GM21737 (cell line): Measurements from ENCODE around the gene TBX15.
"Not testable (repeated sequence)": the region's sequence is repeated elsewhere in the genome, so short reads cannot be mapped to it uniquely, and the experiment has no call there.

ENCODE experiments used
- ATAC-seq: cut with Tn5 transposase; IDR thresholded peaks from one replicate; pipeline ENCODE4 v1.9.1; 2021; ENCODE audit warnings: mild to moderate bottlenecking, moderate library complexity; ENCODE audit not compliant: unreplicated experiment

The TBX15 gene

DNA sequence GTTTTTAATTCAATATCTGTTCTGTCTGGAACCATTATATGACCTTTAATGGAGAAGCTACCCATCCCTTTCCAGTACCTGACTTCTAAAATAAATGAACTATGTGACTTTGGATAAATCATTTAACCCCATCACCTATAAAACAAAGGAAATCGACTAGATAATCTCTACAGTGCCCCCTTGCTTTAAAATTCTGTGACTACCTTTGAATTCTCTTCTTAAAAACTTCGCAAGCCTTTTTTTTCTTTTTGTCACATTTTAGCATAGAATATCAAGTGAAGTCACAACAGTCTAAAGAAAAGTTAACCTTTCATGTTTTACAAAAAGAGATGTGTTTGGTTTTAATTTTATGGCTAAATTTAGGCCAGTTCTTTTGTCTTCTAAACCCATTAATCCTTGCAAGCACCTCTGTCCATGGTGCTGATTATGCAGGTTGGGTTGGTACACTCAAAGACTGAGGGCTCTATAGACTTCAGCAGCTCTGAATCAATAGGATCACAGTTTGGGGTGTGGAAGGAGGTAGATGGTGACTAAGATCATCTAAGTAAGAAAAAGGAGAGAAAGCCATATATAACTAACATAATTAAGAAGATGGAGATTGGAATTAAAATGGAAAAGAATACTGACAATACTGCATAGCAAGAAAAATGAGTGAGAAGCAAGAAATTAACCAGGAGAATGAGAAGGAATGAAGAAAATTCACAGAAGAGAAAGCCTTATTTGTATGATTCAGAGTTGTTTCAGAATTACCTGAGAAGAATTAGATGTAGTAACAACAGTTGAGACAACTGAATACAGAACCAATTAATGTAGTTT is 59.2 kb downstream of the TBX15 start:
- ATAC-seq = no peak

DNA sequence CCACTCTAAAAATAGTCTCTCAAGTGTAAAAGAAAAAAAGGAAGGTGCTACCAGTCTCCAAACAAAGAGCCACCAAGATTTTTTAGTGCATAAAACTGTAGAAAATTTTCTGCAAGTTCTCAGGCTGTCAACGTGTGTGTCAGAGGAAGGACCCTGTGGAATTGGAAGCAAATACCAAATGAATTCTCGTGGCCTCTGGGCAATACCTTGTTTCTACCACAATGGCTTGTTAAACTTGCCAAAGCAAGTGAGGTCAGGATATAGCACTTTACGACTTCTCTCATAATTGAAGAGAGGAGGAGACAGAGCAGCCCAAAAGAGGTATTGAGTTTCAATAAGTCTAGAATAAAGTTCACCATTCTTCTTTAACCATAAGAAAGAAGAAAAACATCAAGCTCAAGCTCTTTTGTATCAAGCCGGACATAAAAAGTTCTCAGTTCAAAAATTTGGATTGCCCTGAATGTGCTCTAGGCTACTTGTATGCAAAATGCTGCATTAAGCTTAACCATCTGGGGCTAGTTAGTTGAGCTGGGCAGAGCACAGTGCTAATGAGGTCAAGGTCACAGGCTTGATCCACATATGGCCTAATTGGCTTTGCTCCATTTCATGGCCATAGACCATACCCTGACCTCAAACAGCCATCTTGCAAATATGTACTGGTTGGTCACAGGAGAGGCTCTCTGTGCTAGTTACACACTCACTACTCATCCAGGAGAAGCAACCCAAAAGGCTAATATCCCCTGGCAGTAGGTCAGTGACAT is 60.5 kb downstream of the TBX15 start:
- no peak for ATAC-seq

DNA sequence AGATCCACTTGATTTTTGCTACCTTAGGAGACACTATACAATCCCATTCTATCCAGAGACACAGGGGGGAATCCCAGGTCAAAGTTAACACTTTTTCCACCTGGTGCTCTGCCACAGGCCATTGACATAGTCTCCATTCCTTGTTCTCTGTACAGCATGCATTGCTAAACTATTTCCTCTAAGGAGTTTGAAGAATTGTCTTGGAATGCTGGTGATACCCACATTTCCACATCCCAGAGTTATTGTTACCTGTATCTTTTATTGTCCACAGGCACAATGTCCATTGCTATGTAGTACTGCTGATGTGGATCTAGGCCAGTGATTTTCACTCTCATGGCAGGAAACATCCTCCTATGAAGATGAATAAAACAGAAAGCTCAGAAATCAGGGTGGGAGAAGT is 61.9 kb downstream of the TBX15 start:
- no peak for ATAC-seq

DNA sequence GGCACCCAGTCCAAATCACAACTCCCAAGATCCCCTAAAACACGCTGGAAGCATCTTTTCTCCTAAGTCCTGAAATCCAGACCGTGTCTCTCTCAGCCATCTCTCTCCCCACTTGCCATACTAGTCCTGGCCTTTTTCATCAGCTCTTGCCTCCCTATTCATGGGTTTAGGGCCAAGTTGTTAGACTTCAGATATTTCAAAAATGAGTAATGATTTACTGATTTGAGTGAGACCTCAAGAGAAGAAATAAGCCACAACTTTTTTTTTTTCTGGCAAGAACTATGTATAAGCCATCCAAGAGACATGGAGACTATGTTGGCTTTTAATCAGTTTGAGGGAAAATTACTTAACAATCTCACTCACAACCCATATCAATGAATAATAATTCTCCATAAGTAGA is 62.5 kb downstream of the TBX15 start:
- ATAC-seq = no peak

DNA sequence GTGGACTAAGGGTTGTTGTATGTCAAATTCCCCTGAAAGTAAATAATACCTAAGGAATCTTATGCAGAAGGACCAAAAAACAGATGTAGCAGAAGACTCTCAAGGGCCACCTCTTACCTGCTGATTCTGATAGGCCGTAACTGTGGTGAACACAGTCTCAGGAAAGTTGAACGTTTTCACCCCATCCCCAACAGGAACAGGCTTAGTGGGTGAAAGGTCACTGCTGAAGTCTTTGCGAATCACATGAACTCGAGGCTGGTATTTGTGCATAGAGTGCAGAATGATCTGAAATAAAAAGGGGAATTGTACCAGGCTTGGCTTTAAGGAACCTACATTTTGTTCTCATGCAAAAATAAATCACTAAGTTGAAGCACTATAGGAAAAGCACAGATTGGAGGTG is 64.8 kb downstream of the TBX15 start:
- ATAC-seq = no peak

DNA sequence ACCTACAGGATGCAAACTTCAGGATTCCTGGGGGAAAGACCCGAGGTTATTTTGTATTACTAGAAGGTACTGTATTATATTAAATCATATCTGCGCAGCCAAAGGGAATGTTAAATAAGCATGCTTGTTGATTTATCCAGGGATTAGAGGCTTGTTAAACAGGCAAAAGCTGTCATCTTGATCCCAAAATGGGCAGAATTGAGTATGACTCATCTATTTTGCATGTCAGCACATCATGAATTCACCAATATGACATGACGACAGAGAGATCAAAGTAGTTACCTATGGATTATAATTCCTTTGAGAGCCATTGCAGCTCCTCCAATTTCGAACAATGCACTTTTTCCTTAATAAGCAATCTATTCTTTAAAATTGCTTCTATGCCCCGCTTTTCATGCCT is 66.1 kb downstream of the TBX15 start:
- ATAC-seq = no peak

DNA sequence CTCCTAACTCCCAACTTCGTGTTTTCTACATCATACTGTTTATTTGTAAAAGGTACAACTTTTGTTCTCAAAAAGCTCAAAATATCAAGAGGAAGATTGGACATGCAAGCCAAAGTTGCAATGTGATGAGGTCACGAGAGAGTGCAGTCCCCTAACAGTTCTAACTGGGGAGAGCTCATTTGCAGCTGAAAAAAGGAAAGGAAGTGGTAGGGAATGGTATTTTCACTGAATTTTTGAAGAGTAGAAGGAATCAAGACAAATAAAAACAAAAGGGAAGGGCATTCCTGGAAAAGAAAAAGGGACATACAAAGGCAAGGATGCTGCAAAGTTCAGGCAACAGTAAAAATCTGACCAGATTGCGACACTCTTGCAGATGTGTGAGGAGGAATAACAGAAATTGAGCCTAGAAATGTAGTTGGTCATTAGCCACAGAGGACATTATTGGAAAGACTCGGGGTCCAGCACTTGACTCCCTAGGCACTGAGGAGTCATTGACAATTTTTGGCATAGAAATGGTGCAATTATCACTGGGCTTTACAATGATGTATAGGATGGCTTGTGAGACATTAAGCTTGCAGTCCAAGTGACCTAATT is 67.9 kb downstream of the TBX15 start:
- no peak for ATAC-seq

DNA sequence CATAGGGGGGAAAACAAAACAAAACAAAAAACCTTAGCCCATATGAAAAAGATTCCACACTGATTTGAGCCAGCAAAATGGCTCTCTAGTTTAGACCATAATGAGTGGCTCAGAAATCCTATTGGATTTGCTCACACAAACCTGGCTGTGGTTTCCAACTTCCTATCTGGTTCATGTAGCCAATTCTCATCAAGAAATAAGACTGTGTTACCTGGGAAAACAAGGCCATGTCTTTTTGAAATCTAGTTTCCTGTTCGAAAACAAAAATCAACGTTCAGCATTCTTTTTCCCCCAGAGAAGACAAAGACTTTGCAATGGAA is 69.2 kb downstream of the TBX15 start:
- no peak for ATAC-seq

DNA sequence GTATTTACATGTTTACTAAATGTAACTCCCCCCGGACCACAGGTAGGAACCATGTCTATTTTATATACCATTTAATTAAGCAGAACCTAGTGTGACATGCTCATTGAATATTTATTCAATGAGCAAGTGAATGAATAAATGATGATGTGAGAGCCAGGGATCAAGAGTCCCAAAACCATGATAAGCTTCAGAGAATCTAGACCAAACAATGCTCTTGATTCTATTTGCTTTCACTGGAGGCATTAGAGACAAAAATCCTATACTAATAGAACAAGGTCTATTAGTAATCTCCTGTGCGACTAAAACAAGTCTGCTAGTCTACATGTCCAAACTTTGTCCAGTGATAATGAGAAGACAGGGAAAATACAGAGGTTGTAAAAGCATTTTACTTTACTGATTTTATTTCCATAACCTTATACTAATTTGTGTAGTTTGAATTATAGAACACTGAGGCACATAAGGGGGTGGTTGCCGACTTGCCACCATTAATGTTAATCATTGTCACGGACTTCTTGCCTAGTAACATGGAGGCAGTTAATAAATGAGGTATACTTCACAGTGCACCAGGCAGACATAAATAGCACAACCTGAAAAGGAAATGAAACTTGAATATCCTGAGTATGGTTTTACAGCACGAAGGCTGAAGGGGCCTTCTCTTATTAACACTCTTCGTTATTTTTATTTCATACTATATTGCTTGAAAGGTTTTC is 69.8 kb downstream of the TBX15 start:
- ATAC-seq = peak; percentile 76

DNA sequence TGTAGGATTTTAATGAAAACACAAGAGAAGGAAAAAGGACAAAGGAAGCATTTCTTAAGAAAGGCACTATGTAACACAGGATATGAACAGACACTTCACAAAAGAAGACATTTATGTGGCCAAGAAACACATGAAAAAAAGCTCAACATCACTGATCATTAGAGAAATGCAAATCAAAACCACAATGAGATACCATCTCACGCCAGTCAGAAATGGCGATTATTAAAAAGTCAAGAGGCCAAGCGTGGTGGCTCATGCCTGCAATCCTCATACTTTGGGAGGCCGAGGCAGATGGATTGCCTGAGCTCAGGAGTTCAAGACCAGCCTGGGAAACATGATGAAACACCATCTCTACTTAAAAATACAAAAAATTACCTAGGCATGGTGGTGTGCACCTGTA is 71.8 kb downstream of the TBX15 start:
- ATAC-seq = not testable (repeated sequence)

DNA sequence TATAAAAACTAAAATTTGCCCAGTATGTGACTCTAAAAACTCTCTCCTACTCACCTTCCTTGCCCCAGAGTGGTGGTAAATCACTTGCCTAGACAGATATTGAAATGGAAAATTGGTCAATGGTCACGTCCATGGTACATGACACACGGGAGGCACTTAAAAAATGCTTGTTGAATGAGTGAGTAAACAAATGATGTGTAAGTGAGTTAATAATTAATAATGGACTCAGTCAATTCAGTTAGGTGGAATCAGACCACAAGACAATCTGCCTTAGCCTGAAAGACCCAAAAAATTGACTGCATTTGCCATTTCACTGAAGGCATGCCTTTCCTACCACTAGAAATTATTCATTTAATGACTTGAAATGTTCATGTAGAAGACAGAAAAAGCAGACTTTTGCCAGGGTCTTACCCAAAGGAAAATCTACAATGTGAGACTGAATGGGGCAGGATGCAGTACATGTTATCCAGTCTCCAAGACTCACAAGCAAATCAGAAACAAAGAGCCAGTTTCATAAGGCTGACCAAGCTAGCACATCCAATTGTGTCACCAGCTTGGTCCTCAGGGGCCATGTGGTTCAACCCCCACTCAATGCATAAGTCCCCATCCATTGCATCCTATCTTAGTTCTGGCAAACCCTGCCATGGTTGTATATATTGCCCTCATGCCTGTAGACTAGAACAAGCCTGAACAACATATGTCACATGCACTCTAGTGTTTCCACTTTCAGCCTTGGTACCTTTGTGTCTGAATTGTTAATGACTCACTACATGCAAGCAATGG is 73.6 kb downstream of the TBX15 start:
- ATAC-seq = peak; percentile 45

DNA sequence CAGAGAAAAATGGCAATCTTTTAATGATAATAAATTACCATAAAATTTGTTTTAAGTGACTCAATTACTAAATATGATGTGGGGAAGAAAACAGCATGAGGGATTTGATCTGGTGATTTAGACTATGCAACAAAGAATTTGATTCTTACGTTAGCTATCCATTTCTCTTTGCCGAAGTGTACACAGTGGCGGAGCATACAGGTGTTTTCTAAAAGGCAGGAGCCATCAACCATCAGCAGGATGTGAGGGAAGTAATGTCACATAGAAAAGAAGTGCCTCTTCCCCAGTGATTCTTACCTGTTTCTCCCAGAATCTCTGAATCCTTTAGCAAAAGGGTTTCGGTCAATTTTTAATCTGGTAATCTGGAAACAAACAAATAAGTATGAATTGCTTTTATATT is 74.3 kb downstream of the TBX15 start:
- no peak for ATAC-seq

DNA sequence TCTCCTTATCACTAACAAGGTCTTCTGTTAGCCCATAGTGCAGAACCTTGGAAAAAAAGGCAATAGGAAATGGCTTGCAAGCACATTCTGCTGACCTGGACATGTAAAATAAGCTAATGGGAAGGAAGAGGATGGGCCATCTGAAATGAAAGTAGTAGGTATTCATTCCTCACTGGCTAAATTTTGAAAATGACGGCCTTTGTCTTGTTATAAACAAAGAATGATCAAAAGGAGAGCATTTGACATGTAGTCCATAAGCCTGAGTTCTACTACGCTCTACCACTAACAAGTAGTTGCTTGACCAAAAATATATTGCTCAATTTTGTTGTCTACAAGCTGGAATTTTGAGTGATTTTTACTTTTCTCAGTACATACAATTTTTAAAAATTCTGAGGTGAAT is 75.6 kb downstream of the TBX15 start:
- ATAC-seq = no peak

DNA sequence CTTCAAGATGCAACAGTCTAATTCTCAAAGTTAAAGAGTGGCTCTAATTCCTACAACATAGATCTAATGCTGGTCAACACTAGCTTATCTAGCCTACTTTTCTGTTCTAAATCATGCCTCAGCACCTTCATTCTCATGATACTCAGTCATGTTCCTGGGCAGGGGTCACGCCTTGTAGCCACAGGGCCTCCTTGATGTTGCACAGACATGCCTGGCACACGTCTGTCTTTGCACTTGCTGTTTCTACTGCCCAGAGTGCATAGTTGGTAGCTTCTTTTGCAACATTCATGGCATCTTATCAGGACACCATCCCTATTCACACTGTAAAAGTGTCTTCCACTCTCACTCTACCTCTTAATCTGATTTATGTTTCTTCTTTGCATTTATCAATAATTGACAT is 76.6 kb downstream of the TBX15 start:
- ATAC-seq = no peak

DNA sequence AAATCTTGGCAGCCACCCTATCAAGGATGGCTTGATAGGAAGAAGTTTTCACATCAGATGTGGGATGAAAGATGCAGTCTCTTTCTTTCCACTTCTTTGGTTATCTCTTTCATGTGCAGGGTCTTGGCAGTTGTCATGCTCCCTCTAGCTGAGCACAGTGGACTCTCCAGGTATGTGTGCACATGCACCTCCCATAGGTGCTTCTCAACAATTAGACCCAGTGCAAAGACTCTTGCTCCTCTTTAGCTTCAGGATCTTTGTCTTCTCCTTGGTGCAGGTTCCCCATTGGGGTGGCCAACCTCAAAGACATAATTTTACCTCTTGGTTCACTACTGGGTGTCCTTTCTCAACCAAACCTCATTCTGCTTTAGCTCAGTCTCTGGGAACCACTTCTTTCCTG is 80.7 kb downstream of the TBX15 start:
- ATAC-seq = no peak

DNA sequence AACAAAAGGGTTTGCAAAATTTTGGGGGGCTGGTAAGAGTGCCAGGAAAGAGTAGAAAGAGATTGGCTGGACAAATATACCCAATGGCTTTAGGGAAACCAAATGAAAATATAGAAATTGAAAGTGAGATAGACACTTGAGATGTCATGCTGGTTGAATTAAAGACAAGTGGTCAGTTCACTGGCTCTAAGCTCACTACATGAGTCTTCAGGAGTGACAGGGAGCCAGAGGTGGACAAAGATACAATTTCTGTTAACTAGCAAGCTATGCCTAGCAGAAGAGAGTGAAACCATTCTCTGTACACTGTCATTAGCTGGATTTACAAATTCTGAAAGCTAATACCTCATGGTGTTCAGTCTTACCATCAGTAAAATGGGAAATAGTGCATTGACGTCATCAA is 82.5 kb downstream of the TBX15 start:
- no peak for ATAC-seq

DNA sequence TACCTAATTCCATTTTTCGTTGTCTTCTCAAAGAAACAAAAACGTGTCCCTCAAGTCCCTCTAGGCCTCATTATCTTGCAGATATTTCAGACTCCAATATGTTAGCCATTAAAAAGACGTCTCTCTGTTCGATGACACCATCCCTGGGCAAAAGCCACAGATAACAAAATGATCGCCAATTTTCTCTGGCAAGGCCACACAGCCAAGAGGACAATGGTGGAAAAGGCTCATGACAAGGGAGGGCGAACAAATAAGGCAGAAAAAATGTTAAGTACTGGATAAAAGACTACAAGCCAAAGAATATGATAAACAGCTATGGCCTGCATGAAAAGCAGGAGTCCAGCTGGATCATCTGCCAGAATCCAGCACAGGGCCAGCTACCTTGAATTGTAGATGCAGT is 82.9 kb downstream of the TBX15 start:
- no peak for ATAC-seq

DNA sequence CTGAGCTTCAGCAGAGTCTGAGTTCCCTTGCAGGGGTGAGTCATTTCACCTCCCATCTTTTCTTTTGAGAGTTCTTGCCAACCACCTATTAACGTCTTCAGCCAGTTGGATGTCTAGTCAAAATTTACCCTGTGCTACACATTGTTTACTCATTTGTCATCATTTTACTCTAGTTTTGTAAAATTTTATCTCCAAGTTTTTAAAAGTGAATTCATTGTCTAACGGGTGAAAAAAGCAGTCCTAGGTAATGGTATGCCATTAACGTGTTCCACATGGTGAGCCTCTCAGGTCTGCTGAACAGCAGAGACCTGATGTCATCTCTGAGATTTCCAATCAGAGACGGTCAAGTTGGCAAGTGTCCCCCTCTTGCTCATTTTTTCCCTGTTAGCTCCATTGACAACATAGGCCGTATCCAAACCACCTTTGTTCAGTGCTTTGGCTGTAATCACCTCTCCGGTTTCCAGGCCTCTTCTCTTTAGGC is 85.4 kb downstream of the TBX15 start:
- ATAC-seq = no peak

DNA sequence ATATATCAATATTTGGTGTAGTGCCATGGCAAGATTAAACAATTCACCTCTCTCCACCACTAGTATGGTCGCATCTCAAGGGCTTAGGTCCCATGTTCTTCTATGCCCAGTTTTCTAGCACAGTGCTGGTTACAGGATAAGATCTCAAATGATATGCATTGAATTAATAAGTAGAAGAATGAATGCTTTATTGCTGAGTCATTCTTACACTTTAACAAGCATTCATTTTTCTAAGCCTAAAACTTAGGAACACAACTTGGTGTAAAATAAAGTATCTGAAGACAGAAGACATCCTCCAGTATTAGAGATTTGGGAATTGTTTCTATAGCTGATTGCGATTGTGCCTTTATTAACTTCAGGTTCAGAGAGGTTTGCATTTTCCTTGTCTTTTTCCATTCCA is 85.8 kb downstream of the TBX15 start:
- ATAC-seq = no peak

DNA sequence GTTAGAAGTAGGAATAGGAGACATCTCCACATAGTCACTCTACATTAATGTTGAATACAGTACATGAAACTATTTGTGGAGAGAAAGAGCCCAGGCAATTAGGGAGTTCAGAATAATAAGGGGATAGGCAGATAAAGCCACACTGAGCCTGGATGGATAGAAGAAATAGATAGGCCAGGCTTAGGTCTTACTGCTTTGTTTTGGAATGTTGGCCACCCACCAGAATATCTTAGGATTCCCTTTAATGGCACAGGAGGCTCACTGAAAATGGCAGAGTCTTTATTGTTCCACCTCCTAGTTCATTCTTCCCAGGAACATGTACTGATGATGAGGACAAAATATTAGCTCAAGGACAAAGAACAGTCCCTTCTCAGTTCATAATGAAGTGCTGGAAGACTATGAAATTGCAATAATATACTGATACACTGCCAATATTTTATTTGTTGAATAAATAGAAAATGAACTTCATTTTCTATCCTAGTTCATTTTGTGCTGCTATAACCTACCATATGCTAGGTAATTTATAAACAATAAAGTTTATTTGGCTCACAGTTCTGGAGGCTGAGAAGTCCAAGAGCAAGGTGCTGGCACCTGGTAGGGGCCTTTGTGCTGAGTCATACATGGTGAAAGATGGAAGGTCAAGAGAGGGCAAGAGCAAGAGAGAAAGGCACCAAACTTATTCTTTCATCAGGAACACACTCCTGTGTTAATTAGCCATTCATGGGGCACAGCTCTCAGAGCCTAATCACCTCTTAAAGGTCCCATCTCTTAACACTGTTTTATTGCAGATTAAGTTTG is 87.3 kb downstream of the TBX15 start:
- no peak for ATAC-seq
